Neural cell (in vitro differentiated cells): Measurements from ENCODE around the gene RABGAP1L. TPM values are rescaled to one million over a fixed set of nuclear protein-coding genes. Genes with fewer than 3 reads are reported as not detected.

Source experiments
- H2AFZ ChIP-seq: fragments of 200-600, 300-800 bp; sonication (generic), shearing (Covaris generic); 2 replicates; pipeline ENCODE4 v1.6.0; 2014; ENCODE audit warnings: low read depth, mild to moderate bottlenecking, antibody characterized with exemption, low read length, moderate library complexity
- H3F3A ChIP-seq: fragments of 200-600 bp; shearing (Covaris generic); 2 replicates; pipeline ENCODE4 v1.6.1; 2016; ENCODE audit warnings: mild to moderate bottlenecking, moderate library complexity, mixed read lengths, antibody characterized with exemption, low read length; ENCODE audit not compliant: insufficient read depth, poor library complexity, severe bottlenecking
- H3K27ac ChIP-seq: fragments of 200-600, 300-800 bp; sonication (generic), shearing (Covaris generic); 2 replicates; pipeline ENCODE4 v1.5.1; 2014; ENCODE audit warnings: mild to moderate bottlenecking, low read length, moderate library complexity
- H3K27me3 ChIP-seq: fragments of 300-800, 200-600 bp; sonication (generic), shearing (Covaris generic); 2 replicates; pipeline ENCODE4 v1.6.0; 2014; ENCODE audit warnings: mild to moderate bottlenecking, low read depth, low read length, moderate library complexity; ENCODE audit not compliant: insufficient read depth
- H3K36me3 ChIP-seq: fragments of 300-800, 200-600 bp; sonication (generic), shearing (Covaris generic); 2 replicates; pipeline ENCODE4 v1.5.1; 2014; ENCODE audit warnings: mild to moderate bottlenecking, antibody characterized with exemption, low read length, moderate library complexity; ENCODE audit not compliant: insufficient read depth
- H3K4me2 ChIP-seq: fragments of 300-800, 200-600 bp; sonication (generic), shearing (Covaris generic); 2 replicates; pipeline ENCODE4 v1.6.0; 2014; ENCODE audit warnings: mild to moderate bottlenecking, low read length
- H3K4me3 ChIP-seq: fragments of 300-800, 200-600 bp; sonication (generic), shearing (Covaris generic); 2 replicates; pipeline ENCODE4 v1.5.1; 2014; ENCODE audit warnings: mild to moderate bottlenecking, low read length, moderate library complexity
- H3K79me2 ChIP-seq: fragments of 200-600 bp; shearing (Covaris generic); replicated peaks from 2 replicates; pipeline ENCODE4 v1.6.0; 2014; ENCODE audit warnings: mild to moderate bottlenecking, low read length, moderate library complexity; ENCODE audit not compliant: insufficient read depth
- H3K9ac ChIP-seq: fragments of 300-800, 200-600 bp; sonication (generic), shearing (Covaris generic); 2 replicates; pipeline ENCODE4 v1.6.1; 2016; ENCODE audit warnings: mild to moderate bottlenecking, low read length, mixed read lengths
- H3K9me2 ChIP-seq: fragments of 200-600 bp; shearing (Covaris generic); 2 replicates; pipeline ENCODE4 v1.6.1; 2016; ENCODE audit warnings: mild to moderate bottlenecking, low read length, mixed read lengths; ENCODE audit not compliant: insufficient read depth
- H3K9me3 ChIP-seq: fragments of 200-600, 300-800 bp; sonication (generic), shearing (Covaris generic); 2 replicates; pipeline ENCODE4 v1.6.1; 2016; ENCODE audit warnings: mild to moderate bottlenecking, mixed run types, low read length, moderate library complexity, mixed read lengths
- H4K20me1 ChIP-seq: fragments of 200-600 bp; shearing (Covaris generic); 2 replicates; pipeline ENCODE4 v1.6.1; 2016; ENCODE audit warnings: mild to moderate bottlenecking, mixed run types; ENCODE audit not compliant: insufficient read depth
- EP300 ChIP-seq: fragments of 450-650 bp; conservative IDR thresholded peaks from 2 replicates; pipeline ENCODE4 v1.6.1; 2014; ENCODE audit warnings: antibody characterized with exemption, mild to moderate bottlenecking, moderate library complexity; ENCODE audit not compliant: poor library complexity, severe bottlenecking
- EZH2 ChIP-seq: fragments of 200-600, 300-800 bp; shearing (Covaris generic), sonication (generic); IDR thresholded peaks from 2 replicates; pipeline ENCODE4 v1.6.1; 2014; ENCODE audit warnings: antibody characterized with exemption, low read length, borderline replicate concordance, mild to moderate bottlenecking; ENCODE audit not compliant: insufficient read depth, poor library complexity, severe bottlenecking
- MXI1 ChIP-seq: fragments of 450-650 bp; conservative IDR thresholded peaks from 2 replicates; pipeline ENCODE4 v1.6.1; 2014; ENCODE audit warnings: antibody characterized with exemption, mild to moderate bottlenecking; ENCODE audit not compliant: poor library complexity, severe bottlenecking
- POLR2AphosphoS5 ChIP-seq: IDR thresholded peaks from 2 replicates; pipeline ENCODE4 v1.6.1; 2012
- RAD21 ChIP-seq: fragments of 450-650 bp; conservative IDR thresholded peaks from 2 replicates; pipeline ENCODE4 v1.6.1; 2014; ENCODE audit warnings: antibody characterized with exemption, mild to moderate bottlenecking, moderate library complexity
- SMC3 ChIP-seq: fragments of 450-650 bp; conservative IDR thresholded peaks from 2 replicates; pipeline ENCODE4 v1.6.1; 2014; ENCODE audit warnings: antibody characterized with exemption, mild to moderate bottlenecking, moderate library complexity; ENCODE audit not compliant: poor library complexity
- TAF1 ChIP-seq: IDR thresholded peaks from 2 replicates; pipeline ENCODE4 v1.6.1; 2012; ENCODE audit warnings: low read depth
- polyA plus RNA-seq: library from polyadenylated mRNA; depleted of rRNA; stranded (reverse); fragments of >200 nt; gene quantifications from 2 replicates; pipeline ENCODE4 v1.2.3, GENCODE V29; 2014
- TF ChIP-seq, protein P1 (sequence below): fragments of 450-650 bp; IDR thresholded peaks from 2 replicates; pipeline ENCODE4 v1.5.1; 2014; ENCODE audit warnings: antibody characterized with exemption, mild to moderate bottlenecking, moderate library complexity; ENCODE audit not compliant: poor library complexity, severe bottlenecking
- TF ChIP-seq, protein P2 (sequence below): IDR thresholded peaks from 2 replicates; pipeline ENCODE4 v1.6.1; 2012; ENCODE audit warnings: borderline replicate concordance

RABGAP1L gene
- polyA plus RNA-seq, 1 donor from 2014 or later, result 32.2 TPM

DNA sequence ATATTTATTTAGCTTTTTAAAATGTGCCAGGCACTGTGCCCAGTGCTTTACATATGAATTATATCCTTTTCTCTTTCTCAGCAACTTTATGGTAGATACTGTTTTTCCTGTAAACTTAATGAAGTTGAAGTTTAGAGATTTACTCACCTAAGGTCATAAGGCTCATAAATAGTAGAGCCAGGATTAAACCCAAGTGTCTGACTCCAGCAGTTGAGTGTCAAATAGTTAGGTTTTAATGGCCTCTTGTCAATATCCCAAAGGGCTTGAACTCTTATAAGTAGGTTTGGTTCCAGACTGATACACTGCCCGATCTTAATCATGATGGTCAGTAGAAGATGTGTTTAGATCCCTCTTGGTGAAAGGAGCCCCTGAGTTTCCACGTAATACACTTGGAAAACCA, 37.8 kb downstream of the RABGAP1L start:
- Histone ChIP-seq H3K4me3 (no peak overlapping the region), H3K9me3 (no peaks in the 10 kb centered on the region), H3K9me2 (no peaks in the 10 kb centered on the region), H3F3A (no peaks in the 10 kb centered on the region), H3K4me2 (no peak overlapping the region), H2AFZ (no peak overlapping the region), H3K36me3 (no peaks in the 10 kb centered on the region), H3K79me2 (no peaks in the 10 kb centered on the region), H3K9ac (no peak overlapping the region), H4K20me1 (no peaks in the 10 kb centered on the region), H3K27ac (no peak overlapping the region), H3K27me3 (no peaks in the 10 kb centered on the region)
- TF ChIP-seq, protein P1, sequence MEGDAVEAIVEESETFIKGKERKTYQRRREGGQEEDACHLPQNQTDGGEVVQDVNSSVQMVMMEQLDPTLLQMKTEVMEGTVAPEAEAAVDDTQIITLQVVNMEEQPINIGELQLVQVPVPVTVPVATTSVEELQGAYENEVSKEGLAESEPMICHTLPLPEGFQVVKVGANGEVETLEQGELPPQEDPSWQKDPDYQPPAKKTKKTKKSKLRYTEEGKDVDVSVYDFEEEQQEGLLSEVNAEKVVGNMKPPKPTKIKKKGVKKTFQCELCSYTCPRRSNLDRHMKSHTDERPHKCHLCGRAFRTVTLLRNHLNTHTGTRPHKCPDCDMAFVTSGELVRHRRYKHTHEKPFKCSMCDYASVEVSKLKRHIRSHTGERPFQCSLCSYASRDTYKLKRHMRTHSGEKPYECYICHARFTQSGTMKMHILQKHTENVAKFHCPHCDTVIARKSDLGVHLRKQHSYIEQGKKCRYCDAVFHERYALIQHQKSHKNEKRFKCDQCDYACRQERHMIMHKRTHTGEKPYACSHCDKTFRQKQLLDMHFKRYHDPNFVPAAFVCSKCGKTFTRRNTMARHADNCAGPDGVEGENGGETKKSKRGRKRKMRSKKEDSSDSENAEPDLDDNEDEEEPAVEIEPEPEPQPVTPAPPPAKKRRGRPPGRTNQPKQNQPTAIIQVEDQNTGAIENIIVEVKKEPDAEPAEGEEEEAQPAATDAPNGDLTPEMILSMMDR, result no peak
- TF ChIP-seq, protein P2, sequence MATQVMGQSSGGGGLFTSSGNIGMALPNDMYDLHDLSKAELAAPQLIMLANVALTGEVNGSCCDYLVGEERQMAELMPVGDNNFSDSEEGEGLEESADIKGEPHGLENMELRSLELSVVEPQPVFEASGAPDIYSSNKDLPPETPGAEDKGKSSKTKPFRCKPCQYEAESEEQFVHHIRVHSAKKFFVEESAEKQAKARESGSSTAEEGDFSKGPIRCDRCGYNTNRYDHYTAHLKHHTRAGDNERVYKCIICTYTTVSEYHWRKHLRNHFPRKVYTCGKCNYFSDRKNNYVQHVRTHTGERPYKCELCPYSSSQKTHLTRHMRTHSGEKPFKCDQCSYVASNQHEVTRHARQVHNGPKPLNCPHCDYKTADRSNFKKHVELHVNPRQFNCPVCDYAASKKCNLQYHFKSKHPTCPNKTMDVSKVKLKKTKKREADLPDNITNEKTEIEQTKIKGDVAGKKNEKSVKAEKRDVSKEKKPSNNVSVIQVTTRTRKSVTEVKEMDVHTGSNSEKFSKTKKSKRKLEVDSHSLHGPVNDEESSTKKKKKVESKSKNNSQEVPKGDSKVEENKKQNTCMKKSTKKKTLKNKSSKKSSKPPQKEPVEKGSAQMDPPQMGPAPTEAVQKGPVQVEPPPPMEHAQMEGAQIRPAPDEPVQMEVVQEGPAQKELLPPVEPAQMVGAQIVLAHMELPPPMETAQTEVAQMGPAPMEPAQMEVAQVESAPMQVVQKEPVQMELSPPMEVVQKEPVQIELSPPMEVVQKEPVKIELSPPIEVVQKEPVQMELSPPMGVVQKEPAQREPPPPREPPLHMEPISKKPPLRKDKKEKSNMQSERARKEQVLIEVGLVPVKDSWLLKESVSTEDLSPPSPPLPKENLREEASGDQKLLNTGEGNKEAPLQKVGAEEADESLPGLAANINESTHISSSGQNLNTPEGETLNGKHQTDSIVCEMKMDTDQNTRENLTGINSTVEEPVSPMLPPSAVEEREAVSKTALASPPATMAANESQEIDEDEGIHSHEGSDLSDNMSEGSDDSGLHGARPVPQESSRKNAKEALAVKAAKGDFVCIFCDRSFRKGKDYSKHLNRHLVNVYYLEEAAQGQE, result no peak
- TF ChIP-seq RAD21 (no peak), SMC3 (no peak), EZH2 (no peak), MXI1 (no peak), EP300 (no peak), TAF1 (no peak), POLR2AphosphoS5 (no peak)

DNA sequence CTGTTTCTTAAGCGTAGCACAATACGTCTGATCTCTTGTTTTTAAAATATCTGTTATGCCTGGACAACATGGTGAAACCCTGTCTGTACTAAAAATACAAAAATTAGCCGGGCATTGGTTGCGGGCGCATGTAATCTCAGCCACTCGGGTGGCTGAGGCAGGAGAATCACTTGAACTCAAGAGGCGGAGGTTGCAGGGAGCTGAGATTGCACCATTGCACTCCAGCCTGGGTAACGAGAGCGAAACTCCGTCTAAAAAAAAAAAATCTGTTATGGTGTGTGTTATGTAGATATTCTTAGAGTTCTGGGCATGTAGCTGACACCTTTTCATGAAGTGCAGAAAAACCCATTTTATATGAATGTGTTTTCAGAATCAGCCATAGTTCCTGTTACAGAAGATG, 38.2 kb downstream of the RABGAP1L start:
- TF ChIP-seq, protein P2, result no peak
- no peak for TF ChIP-seq EZH2
- TF ChIP-seq MXI1, result no peak
- TF ChIP-seq SMC3, result no peak
- TF ChIP-seq TAF1, result no peak
- TF ChIP-seq POLR2AphosphoS5, result no peak
- TF ChIP-seq EP300, result no peak
- TF ChIP-seq RAD21, result no peak
- TF ChIP-seq, protein P1, result no peak
- H3K36me3 ChIP-seq, result no peaks in the 10 kb centered on the region
- no peaks in the 10 kb centered on the region for H3K79me2 ChIP-seq
- no peaks in the 10 kb centered on the region for H3K27me3 ChIP-seq
- H2AFZ ChIP-seq, result no peak overlapping the region
- H3K4me3 ChIP-seq, result no peak overlapping the region
- no peak overlapping the region for H3K9ac ChIP-seq
- H3K4me2 ChIP-seq, result no peak overlapping the region
- no peaks in the 10 kb centered on the region for H4K20me1 ChIP-seq
- no peaks in the 10 kb centered on the region for H3K9me3 ChIP-seq
- no peaks in the 10 kb centered on the region for H3F3A ChIP-seq
- no peak overlapping the region for H3K27ac ChIP-seq
- H3K9me2 ChIP-seq, result no peaks in the 10 kb centered on the region
